ENCODE measurements around the gene ARPIN. TPM values are rescaled to one million over a fixed set of nuclear protein-coding genes. Genes with fewer than 3 reads are reported as not detected.

ARPIN gene
- 7.1 and 7.2 TPM in 2 replicates for total RNA-seq

GRCh38 chr15:89912674-89913396 is at the start of gene ARPIN:
Gene ARPIN (minus strand): TSS chr15:89912952. CDS start chr15:89912835, 117 bp downstream.

GRCh38 chr15:89893696-89894447 is 18.9 kb downstream of the ARPIN start, which contains the start of gene AP3S2:
Gene AP3S2 (minus strand): TSS chr15:89893994. CDS start chr15:89893949, 45 bp downstream.

Other genes with a start within 250 kb of the ARPIN start
- 15.8 and 16.5 TPM in 2 replicates for gene PLIN1, start 233.6 kb downstream of the ARPIN start, total RNA-seq
- gene PEX11A, start 222.2 kb downstream of the ARPIN start, total RNA-seq = 6.4 and 7.4 TPM in 2 replicates
- gene WDR93, start 222.1 kb downstream of the ARPIN start, total RNA-seq = 0.10 TPM in 1 of 2 replicates, not detected in the other
- 1.2 and 2.1 TPM in 2 replicates for gene MESP1, start 161.7 kb downstream of the ARPIN start, total RNA-seq
- gene MESP2, start 136.6 kb downstream of the ARPIN start, total RNA-seq = 0.98 and 1.3 TPM in 2 replicates
- 103 and 119 TPM in 2 replicates for gene ANPEP, start 98.1 kb downstream of the ARPIN start, total RNA-seq
- gene AP3S2, start 19.0 kb downstream of the ARPIN start, total RNA-seq = 19.4 and 32.0 TPM in 2 replicates
- gene ZNF710, start 88.4 kb upstream of the ARPIN start, total RNA-seq = 5.7 TPM in 2 replicates
- gene IDH2, start 189.5 kb upstream of the ARPIN start, total RNA-seq = 24.0 and 27.2 TPM in 2 replicates

All from cardiac ventricle fibroblast (primary cell).